ENCODE measurements around the gene SNAP25. TPM values are rescaled to one million over a fixed set of nuclear protein-coding genes. Genes with fewer than 3 reads are reported as not detected.

Gene SNAP25
- total and polyA plus RNA-seq, 9 of the 15 experiments (the other 6 are each of a cell fraction or from before 2014, with no cell fraction given), result 0.07 TPM; not detected in 8

DNA sequence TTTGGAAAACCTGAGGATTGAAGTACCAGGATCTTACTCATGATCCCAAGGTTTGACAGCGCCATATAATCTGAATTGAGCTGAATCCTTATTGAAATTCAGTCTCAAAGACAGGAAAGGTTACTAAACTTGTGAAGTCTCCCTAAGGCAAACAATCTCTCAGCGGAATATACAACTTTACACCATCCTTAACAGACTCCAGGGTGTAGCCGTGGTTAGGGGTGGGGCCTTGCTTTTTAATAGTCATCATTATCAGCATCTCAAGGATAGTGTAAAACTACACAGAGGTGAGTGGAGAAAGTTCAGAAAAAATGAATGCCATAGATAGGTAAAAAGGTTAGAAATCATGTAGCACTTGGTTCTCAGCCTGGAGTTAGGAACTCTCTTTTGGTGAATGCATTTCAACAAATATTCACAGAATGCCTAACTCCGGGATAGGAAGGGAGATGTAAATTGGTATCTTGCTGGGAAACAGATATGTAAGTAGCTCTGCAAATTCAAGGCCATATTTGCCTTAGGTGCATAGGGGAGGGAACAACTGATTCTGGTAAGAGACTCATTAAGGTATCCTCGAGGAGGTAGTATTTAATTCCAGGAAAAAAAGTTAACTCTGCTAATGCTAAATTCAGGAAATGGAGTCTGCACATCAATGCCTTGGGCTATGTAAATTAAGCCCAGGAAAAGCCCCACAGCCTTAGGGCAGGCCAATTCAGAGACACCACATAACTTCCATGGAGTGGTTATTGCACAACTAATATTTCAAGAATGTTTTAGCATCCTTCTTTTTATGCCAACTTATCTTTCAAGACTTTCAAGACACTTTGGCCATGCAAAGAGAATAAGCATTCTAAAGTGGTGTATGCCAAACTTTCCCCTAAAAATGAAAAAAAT lies 61.6 kb downstream of the SNAP25 start:
- Histone ChIP-seq H3K36me3 (ENCODE audit: control insufficient read depth, insufficient read depth, low read length) (no peaks in the 10 kb centered on the region), H3K4me3 (no peak overlapping the region), H4K20me1 (replicated peaks; ENCODE audit: control insufficient read depth, insufficient read depth, low read length) (no peaks in the 10 kb centered on the region), H3K9me3 (replicated peaks; ENCODE audit: control insufficient read depth, insufficient read depth, low read depth, low read length) (no peaks in the 10 kb centered on the region), H3K4me2 (ENCODE audit: insufficient read depth, low read length) (no peak overlapping the region), H3K27me3 (ENCODE audit: control insufficient read depth in 2 of 2, insufficient read depth in 2 of 2, low read length in 2 of 2) (no peaks in the 10 kb centered on the region), H3K9me1 (ENCODE audit: control insufficient read depth, insufficient read depth, low read length) (no peaks in the 10 kb centered on the region), H3K4me1 (replicated peaks in 1 of 2; ENCODE audit: control insufficient read depth in 2 of 2, insufficient read depth in 2 of 2, low read length in 2 of 2) (no peaks in the 10 kb centered on the region), H3K27ac (ENCODE audit: extremely low read depth, low read depth, low read length) (no peak overlapping the region), H2AFZ (ENCODE audit: low read depth, low read length) (no peak overlapping the region), H3K79me2 (ENCODE audit: control insufficient read depth, insufficient read depth, low read length) (no peaks in the 10 kb centered on the region), H3K9ac (ENCODE audit: insufficient read depth in 1 of 2, low read depth in 2 of 2, low read length in 2 of 2) (no peak overlapping the region)
- FAIRE-seq (no peak), ATAC-seq (no peak), DNase-seq (ENCODE audit: extremely low read depth in 1 of 4, low spot score in 3 of 4) (no peak)
- CTCF ChIA-PET (ENCODE audit: low intra/inter-chr PET ratio), result no interaction called here
- BruUV-seq (replicated peaks), result no TSS peak
- POLR2A ChIA-PET, result no interaction called here
- intact Hi-C loops (cut with micrococcal nuclease), result no loop called here
- in situ Hi-C loops (cut with MboI), result no loop called here
- WGBS (ENCODE audit: insufficient coverage, low coverage, missing lambda C conversion rate), result 0% methylated on average over 5 of the region's 5 CpGs
- TF ChIP-seq ZNF507 (tag; conservative IDR thresholded peaks at IDR 0.05) (no peak), PHF21A (IDR thresholded peaks at IDR 0.05; ENCODE audit: borderline replicate concordance, low read depth) (no peak), ZNF384 (IDR thresholded peaks at IDR 0.05; ENCODE audit: low read depth, low read length) (no peak), U2AF2 (optimal IDR thresholded peaks at IDR 0.05; ENCODE audit: low read depth, low read length) (no peak), PURB (CRISPR knock-in tag; IDR thresholded peaks at IDR 0.05; ENCODE audit: low read depth) (no peak), CHD2 (IDR thresholded peaks at IDR 0.05; ENCODE audit: low read depth, low read length) (no peak), BRD4 (IDR thresholded peaks at IDR 0.05) (no peak), GABPA (tag; conservative IDR thresholded peaks at IDR 0.05; ENCODE audit: low read depth) (no peak)
- TF ChIP-seq, protein P1, sequence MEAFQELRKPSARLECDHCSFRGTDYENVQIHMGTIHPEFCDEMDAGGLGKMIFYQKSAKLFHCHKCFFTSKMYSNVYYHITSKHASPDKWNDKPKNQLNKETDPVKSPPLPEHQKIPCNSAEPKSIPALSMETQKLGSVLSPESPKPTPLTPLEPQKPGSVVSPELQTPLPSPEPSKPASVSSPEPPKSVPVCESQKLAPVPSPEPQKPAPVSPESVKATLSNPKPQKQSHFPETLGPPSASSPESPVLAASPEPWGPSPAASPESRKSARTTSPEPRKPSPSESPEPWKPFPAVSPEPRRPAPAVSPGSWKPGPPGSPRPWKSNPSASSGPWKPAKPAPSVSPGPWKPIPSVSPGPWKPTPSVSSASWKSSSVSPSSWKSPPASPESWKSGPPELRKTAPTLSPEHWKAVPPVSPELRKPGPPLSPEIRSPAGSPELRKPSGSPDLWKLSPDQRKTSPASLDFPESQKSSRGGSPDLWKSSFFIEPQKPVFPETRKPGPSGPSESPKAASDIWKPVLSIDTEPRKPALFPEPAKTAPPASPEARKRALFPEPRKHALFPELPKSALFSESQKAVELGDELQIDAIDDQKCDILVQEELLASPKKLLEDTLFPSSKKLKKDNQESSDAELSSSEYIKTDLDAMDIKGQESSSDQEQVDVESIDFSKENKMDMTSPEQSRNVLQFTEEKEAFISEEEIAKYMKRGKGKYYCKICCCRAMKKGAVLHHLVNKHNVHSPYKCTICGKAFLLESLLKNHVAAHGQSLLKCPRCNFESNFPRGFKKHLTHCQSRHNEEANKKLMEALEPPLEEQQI (IDR thresholded peaks at IDR 0.05), result no peak
- TF ChIP-seq, protein P2, sequence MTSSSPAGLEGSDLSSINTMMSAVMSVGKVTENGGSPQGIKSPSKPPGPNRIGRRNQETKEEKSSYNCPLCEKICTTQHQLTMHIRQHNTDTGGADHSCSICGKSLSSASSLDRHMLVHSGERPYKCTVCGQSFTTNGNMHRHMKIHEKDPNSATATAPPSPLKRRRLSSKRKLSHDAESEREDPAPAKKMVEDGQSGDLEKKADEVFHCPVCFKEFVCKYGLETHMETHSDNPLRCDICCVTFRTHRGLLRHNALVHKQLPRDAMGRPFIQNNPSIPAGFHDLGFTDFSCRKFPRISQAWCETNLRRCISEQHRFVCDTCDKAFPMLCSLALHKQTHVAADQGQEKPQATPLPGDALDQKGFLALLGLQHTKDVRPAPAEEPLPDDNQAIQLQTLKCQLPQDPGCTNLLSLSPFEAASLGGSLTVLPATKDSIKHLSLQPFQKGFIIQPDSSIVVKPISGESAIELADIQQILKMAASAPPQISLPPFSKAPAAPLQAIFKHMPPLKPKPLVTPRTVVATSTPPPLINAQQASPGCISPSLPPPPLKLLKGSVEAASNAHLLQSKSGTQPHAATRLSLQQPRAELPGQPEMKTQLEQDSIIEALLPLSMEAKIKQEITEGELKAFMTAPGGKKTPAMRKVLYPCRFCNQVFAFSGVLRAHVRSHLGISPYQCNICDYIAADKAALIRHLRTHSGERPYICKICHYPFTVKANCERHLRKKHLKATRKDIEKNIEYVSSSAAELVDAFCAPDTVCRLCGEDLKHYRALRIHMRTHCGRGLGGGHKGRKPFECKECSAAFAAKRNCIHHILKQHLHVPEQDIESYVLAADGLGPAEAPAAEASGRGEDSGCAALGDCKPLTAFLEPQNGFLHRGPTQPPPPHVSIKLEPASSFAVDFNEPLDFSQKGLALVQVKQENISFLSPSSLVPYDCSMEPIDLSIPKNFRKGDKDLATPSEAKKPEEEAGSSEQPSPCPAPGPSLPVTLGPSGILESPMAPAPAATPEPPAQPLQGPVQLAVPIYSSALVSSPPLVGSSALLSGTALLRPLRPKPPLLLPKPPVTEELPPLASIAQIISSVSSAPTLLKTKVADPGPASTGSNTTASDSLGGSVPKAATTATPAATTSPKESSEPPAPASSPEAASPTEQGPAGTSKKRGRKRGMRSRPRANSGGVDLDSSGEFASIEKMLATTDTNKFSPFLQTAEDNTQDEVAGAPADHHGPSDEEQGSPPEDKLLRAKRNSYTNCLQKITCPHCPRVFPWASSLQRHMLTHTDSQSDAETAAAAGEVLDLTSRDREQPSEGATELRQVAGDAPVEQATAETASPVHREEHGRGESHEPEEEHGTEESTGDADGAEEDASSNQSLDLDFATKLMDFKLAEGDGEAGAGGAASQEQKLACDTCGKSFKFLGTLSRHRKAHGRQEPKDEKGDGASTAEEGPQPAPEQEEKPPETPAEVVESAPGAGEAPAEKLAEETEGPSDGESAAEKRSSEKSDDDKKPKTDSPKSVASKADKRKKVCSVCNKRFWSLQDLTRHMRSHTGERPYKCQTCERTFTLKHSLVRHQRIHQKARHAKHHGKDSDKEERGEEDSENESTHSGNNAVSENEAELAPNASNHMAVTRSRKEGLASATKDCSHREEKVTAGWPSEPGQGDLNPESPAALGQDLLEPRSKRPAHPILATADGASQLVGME (CRISPR knock-in tag; IDR thresholded peaks at IDR 0.05), result no peak
- TF ChIP-seq, protein P3, sequence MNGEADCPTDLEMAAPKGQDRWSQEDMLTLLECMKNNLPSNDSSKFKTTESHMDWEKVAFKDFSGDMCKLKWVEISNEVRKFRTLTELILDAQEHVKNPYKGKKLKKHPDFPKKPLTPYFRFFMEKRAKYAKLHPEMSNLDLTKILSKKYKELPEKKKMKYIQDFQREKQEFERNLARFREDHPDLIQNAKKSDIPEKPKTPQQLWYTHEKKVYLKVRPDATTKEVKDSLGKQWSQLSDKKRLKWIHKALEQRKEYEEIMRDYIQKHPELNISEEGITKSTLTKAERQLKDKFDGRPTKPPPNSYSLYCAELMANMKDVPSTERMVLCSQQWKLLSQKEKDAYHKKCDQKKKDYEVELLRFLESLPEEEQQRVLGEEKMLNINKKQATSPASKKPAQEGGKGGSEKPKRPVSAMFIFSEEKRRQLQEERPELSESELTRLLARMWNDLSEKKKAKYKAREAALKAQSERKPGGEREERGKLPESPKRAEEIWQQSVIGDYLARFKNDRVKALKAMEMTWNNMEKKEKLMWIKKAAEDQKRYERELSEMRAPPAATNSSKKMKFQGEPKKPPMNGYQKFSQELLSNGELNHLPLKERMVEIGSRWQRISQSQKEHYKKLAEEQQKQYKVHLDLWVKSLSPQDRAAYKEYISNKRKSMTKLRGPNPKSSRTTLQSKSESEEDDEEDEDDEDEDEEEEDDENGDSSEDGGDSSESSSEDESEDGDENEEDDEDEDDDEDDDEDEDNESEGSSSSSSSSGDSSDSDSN (IDR thresholded peaks at IDR 0.05; ENCODE audit: borderline replicate concordance in 1 of 2, low read depth in 2 of 2, low read length in 2 of 2), result no peak
